ENCODE results near the gene PCP2.

Gene PCP2

GRCh38 chr19:7655581-7655980, 22.1 kb upstream of the PCP2 start:
- peaks cover 43 to 85% (median 72%) of the 10 kb centered on the region in 10 experiments for H3K4me1 ChIP-seq
- no peak overlapping the region for H3K4me3 ChIP-seq
- H3K36me3 ChIP-seq, result no peaks in the 10 kb centered on the region
- TF ChIP-seq Cebpa-rat (IDR thresholded peaks at IDR 0.05), result peak in 3 of 11 experiments; percentile 32 to 55 (median 43); a peak in 3 of 22 replicates
- no peaks in the 10 kb centered on the region for H4K20me1 ChIP-seq
- H3K27ac ChIP-seq, result peak overlapping the region in 10 of 11 experiments; percentile 63 to 88 (median 77); a peak in 20 of 22 replicates
- peaks cover 0 to 6% (median 0%) of the 10 kb centered on the region in 11 experiments; a peak in 2 of 22 replicates for H3K27me3 ChIP-seq
- peak overlapping the region; percentile 20 to 87 (median 76); a peak in 21 of 22 replicates for H3K4me2 ChIP-seq
- no peaks in the 10 kb centered on the region for H3K9me3 ChIP-seq (replicated peaks in 1 of 11)
- peak overlapping the region in 8 of 11 experiments; percentile 30 to 76 (median 56); a peak in 12 of 22 replicates for H3K9ac ChIP-seq

- no peaks in the 10 kb centered on the region for H3K36me3 ChIP-seq
- H3K27me3 ChIP-seq, result peaks cover 0 to 6% (median 0%) of the 10 kb centered on the region in 11 experiments; a peak in 2 of 22 replicates
- peak overlapping the region in 7 of 11 experiments; percentile 32 to 81 (median 77); a peak in 9 of 22 replicates for H3K27ac ChIP-seq
- H3K9ac ChIP-seq, result no peak overlapping the region
- TF ChIP-seq Cebpa-rat (IDR thresholded peaks at IDR 0.05), result no peak
- peak overlapping the region in 4 of 11 experiments; percentile 73 to 88 (median 84); a peak in 5 of 22 replicates for H3K4me2 ChIP-seq
- H3K9me3 ChIP-seq (replicated peaks in 1 of 11), result no peaks in the 10 kb centered on the region
- no peak overlapping the region for H3K4me3 ChIP-seq
- no peaks in the 10 kb centered on the region for H4K20me1 ChIP-seq
- H3K4me1 ChIP-seq, result peaks cover 42 to 82% (median 71%) of the 10 kb centered on the region in 10 experiments
These were observed 20.9 kb upstream of the PCP2 start for GRCh38 chr19:7654401-7654800.

- Histone ChIP-seq H3K4me2 (peak overlapping the region; percentile 67 to 88 (median 76)), H3K9me3 (replicated peaks in 1 of 11) (no peaks in the 10 kb centered on the region), H3K9ac (peak overlapping the region in 9 of 11 experiments; percentile 31 to 73 (median 62); a peak in 15 of 22 replicates), H4K20me1 (no peaks in the 10 kb centered on the region), H3K4me1 (peaks cover 25 to 61% (median 50%) of the 10 kb centered on the region in 10 experiments), H3K36me3 (peaks cover 3 to 13% (median 5%) of the 10 kb centered on the region in 11 experiments; a peak in 13 of 22 replicates), H3K27me3 (peaks cover 0 to 6% (median 0%) of the 10 kb centered on the region in 11 experiments; a peak in 2 of 22 replicates), H3K4me3 (peak overlapping the region in 6 of 10 experiments; percentile 9 to 43 (median 28); a peak in 6 of 20 replicates), H3K27ac (peak overlapping the region in 10 of 11 experiments; percentile 9 to 81 (median 76); a peak in 19 of 22 replicates)
- TF ChIP-seq Cebpa-rat (IDR thresholded peaks at IDR 0.05), result peak in 9 of 11 experiments; percentile 45 to 97 (median 81); a peak in 17 of 22 replicates
These were observed 18.6 kb upstream of the PCP2 start for GRCh38 chr19:7652061-7652641.

- no peak overlapping the region for H3K9ac ChIP-seq
- TF ChIP-seq Cebpa-rat (IDR thresholded peaks at IDR 0.05), result no peak
- peaks cover 0 to 8% (median 0%) of the 10 kb centered on the region in 11 experiments; a peak in 1 of 22 replicates for H4K20me1 ChIP-seq
- peaks cover 0 to 6% (median 0%) of the 10 kb centered on the region in 11 experiments; a peak in 2 of 22 replicates for H3K27me3 ChIP-seq
- H3K4me2 ChIP-seq, result no peak overlapping the region
- peaks cover 12 to 58% (median 40%) of the 10 kb centered on the region in 10 experiments for H3K4me1 ChIP-seq
- no peak overlapping the region; a peak in 1 of 22 replicates for H3K27ac ChIP-seq
- H3K4me3 ChIP-seq, result no peak overlapping the region
- peaks cover 7 to 32% (median 22%) of the 10 kb centered on the region in 11 experiments; a peak in 19 of 22 replicates for H3K36me3 ChIP-seq
- H3K9me3 ChIP-seq (replicated peaks in 1 of 11), result no peaks in the 10 kb centered on the region
These were observed 16.6 kb upstream of the PCP2 start for GRCh38 chr19:7650148-7650547.

- Histone ChIP-seq H3K4me3 (no peak overlapping the region), H3K27me3 (peaks cover 0 to 6% (median 0%) of the 10 kb centered on the region in 11 experiments; a peak in 2 of 22 replicates), H3K9me3 (replicated peaks in 1 of 11) (peaks cover 0 to 11% (median 0%) of the 10 kb centered on the region in 11 experiments; a peak in 3 of 22 replicates), H3K4me2 (no peak overlapping the region), H3K9ac (no peak overlapping the region), H3K36me3 (peaks cover 12 to 49% (median 37%) of the 10 kb centered on the region in 11 experiments; a peak in 19 of 22 replicates), H3K4me1 (peaks cover 12 to 53% (median 35%) of the 10 kb centered on the region in 10 experiments), H3K27ac (no peak overlapping the region), H4K20me1 (peaks cover 0 to 8% (median 0%) of the 10 kb centered on the region in 11 experiments; a peak in 1 of 22 replicates)
- TF ChIP-seq Cebpa-rat (IDR thresholded peaks at IDR 0.05), result no peak
These were observed 14.9 kb upstream of the PCP2 start for GRCh38 chr19:7648265-7649014.

GRCh38 chr19:7647156-7647555, 13.6 kb upstream of the PCP2 start:
- Histone ChIP-seq H3K9me3 (replicated peaks in 1 of 11) (peaks cover 0 to 14% (median 0%) of the 10 kb centered on the region in 11 experiments; a peak in 3 of 22 replicates), H3K27ac (peak overlapping the region in 2 of 11 experiments; percentile 75 to 81; a peak in 4 of 22 replicates), H3K36me3 (peaks cover 18 to 59% (median 45%) of the 10 kb centered on the region in 11 experiments; a peak in 19 of 22 replicates), H3K4me2 (peak overlapping the region in 1 of 11 experiments; percentile 83; a peak in 1 of 22 replicates), H4K20me1 (peaks cover 0 to 8% (median 0%) of the 10 kb centered on the region in 11 experiments; a peak in 2 of 22 replicates), H3K4me3 (no peak overlapping the region), H3K4me1 (peaks cover under 1 to 40% (median 24%) of the 10 kb centered on the region in 10 experiments), H3K27me3 (peaks cover 0 to 6% (median 0%) of the 10 kb centered on the region in 11 experiments; a peak in 2 of 22 replicates), H3K9ac (no peak overlapping the region)
- no peak for TF ChIP-seq Cebpa-rat (IDR thresholded peaks at IDR 0.05)

GRCh38 chr19:7646426-7646700, 12.8 kb upstream of the PCP2 start:
- peak overlapping the region in 7 of 11 experiments; percentile 8 to 71 (median 48); a peak in 8 of 22 replicates for H3K9ac ChIP-seq
- H3K27me3 ChIP-seq, result peaks cover 0 to 6% (median 0%) of the 10 kb centered on the region in 11 experiments; a peak in 2 of 22 replicates
- no peak overlapping the region; a peak in 1 of 20 replicates for H3K4me3 ChIP-seq
- peak overlapping the region in 8 of 11 experiments; percentile 27 to 81 (median 60); a peak in 14 of 22 replicates for H3K27ac ChIP-seq
- H3K4me1 ChIP-seq, result peaks cover 0 to 35% (median 23%) of the 10 kb centered on the region in 10 experiments; a peak in 15 of 20 replicates
- no peak for TF ChIP-seq Cebpa-rat (IDR thresholded peaks at IDR 0.05)
- H3K9me3 ChIP-seq (replicated peaks in 1 of 11), result peaks cover 0 to 14% (median 0%) of the 10 kb centered on the region in 11 experiments; a peak in 3 of 22 replicates
- peaks cover 0 to 10% (median 0%) of the 10 kb centered on the region in 11 experiments; a peak in 6 of 22 replicates for H4K20me1 ChIP-seq
- H3K36me3 ChIP-seq, result peaks cover 18 to 65% (median 48%) of the 10 kb centered on the region in 11 experiments; a peak in 19 of 22 replicates
- H3K4me2 ChIP-seq, result peak overlapping the region in 6 of 11 experiments; percentile 49 to 83 (median 78); a peak in 9 of 22 replicates

Measured in BLaER1 treated with 17β-estradiol and CSF1 and Interleukin-3, amounts not matched to agents 10 nM and 100 nM (cell line).